Stimulated activated CD8-positive, alpha-beta memory T cell treated with anti-CD3 and anti-CD28 coated beads, Interleukin-15, amount 100 ng/mL, for 1 hour (primary cell): Measurements from ENCODE around the gene MACF1.

Experiments
- DNase-seq: peaks from one replicate; pipeline ENCODE4 v3.0.0-alpha.2; 2020; ENCODE audit warnings: low read depth

The MACF1 gene

DNA sequence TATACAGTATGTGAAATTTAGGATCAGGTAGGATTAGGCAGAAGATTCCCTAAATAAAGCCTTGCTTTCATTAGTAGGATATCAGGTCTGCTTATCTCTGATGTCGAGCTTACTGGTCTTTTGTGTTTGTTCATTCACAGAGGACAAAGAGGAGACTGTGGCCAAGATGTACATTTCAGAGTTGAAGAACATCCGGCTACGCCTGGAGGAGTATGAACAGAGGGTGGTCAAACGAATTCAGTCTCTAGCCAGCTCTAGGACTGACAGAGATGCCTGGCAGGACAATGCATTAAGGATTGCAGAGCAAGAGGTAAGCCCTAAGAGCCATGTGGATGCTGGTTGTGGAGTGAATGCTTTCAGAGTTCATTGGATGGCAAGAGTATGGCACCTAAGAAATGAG, 106.2 kb downstream of the MACF1 start:
- no peak for DNase-seq

- DNase-seq: no peak
These were observed 112.6 kb downstream of the MACF1 start for GRCh38 chr1:39317111-39317510.

DNA sequence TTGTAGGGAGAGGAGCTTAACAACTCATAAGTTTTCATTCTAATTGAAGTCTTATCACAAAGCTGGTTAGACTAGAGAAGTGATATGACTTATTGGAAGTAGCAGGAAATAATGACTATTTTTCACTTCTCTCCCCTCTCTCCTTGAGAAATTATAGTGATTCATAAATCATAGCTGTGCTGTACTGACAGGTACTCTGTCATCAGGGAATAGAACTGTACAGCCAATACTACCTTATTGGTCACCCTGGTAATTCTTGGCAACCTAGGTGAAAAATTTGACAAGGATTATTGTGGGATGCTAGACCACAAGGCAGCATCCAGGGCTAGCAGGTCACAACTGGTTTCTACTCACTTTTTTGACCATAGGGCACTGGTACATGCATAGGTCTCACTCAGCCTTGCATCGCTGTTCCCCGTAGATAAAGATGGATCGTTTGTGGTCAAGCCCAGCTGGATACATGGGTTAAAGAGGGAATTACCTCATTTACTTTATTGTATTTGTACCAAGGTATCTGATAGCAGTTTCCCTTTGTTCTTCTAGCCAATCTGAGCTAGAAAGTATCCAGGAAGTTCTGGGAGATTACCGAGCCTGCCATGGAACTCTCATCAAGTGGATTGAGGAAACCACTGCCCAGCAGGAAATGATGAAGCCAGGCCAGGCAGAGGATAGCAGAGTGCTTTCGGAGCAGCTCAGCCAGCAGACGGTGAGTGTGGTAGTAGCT, 113.6 kb downstream of the MACF1 start:
- no peak for DNase-seq

GRCh38 chr1:39321979-39322378, 117.5 kb downstream of the MACF1 start:
- DNase-seq: no peak

GRCh38 chr1:39322431-39322830, 117.9 kb downstream of the MACF1 start:
- DNase-seq: no peak

DNA sequence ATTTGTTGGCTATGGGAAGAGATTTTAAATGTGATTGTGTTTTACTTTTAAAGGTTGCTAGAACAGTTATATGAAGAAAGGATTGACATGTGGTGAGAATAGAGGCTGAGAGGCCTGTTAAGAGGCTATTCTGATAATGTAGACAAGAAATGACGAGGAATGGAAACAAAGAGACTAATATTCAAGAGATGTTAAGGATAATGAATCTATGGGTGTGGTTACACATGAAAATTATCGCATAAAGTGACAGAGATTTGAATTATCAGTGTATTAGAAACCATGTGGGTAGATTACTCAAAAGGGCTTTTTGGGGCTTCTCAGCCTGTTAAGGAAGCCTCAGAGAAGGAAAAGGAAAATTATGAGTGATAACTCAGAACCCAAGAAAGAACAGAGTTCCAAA, 120.4 kb downstream of the MACF1 start:
- no peak for DNase-seq

DNA sequence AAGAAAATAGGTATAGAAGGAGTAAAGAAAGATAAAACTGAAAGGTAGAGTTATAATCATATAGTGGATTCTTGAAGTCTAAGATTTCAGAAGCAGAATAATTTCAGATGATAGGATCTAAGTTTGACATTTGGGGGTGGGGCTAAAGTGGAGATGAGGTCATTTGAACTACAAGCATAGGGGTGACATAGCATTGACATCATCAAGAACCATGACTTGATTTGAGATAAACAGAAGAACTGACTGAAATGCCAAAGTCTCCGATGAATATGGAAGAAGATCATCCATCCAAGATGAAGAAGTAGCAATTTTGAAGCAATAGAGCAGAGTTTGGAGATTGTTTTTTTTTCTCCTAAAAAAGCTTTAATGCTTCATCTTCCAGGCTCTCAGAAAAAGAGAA, 122.3 kb downstream of the MACF1 start:
- DNase-seq: no peak

DNA sequence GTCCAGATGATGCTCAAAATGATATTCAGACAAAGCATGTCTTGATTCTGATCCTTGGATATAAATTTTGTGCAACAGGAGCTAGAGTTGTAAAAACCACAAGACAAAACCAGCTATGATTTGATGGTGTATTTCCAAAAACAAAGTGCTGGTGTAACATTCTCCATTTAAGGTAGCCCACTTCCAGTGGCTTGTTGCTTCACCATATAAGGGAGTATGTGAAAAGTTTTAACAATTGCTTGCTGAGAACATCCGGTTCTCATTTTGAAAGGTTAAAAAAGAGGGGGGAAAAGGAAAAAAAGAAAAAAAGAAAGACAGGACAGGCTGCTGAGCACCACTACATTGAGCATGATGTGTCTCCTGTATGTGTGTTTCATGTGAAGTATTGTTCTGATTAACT, 123.6 kb downstream of the MACF1 start:
- DNase-seq: no peak

DNA sequence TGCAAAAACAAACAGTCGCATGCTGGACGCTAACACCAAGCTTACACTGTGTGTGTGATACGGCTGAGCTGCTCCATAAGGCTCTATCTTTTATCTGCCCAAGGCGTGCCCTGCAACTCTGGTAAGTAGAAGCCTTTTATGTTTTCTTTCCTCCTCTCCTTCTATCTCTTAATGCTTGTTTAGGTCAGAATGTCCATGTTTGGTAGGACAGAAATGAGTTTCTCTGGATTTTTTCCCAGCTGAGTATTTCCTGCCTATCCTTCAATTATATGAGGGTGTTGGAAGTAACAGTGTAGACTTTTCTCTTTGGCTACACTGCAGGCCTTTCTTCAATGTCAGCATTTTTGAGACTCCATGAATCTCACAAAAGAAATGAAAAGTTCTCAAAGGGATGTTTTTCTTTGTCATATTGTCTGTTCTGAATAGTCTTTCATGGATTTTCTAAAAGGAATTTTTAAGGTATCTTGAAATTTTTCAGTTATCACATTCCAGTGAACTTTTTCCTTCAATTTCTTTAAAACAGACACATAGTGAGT, 124.2 kb downstream of the MACF1 start:
- DNase-seq: no peak

GRCh38 chr1:39331647-39332046, 127.2 kb downstream of the MACF1 start:
- DNase-seq: no peak

- no peak for DNase-seq
These were observed 127.8 kb downstream of the MACF1 start for GRCh38 chr1:39332291-39332690.

GRCh38 chr1:39332828-39333227, 128.3 kb downstream of the MACF1 start:
- no peak for DNase-seq

- no peak for DNase-seq
These were observed 128.8 kb downstream of the MACF1 start for GRCh38 chr1:39333296-39333695.

DNA sequence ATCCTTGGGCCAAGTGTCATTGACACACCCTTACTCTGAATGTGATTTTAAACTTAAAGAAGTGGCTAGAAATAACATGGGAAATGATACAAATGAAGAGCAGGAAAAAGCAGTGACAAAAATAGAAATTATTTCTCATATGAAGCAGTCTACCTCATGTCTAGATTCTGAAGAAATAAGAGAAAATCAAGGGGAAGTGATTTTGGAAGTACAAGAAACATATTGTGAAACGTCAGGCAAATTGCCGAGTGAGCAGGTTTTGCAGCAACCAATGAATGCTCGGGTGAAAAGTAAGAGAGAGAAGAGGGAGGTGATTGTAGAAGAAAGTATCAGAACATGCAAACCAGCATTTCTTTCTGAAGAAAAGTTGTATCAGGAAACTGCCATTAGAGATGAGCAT, 130.7 kb downstream of the MACF1 start:
- no peak for DNase-seq

- no peak for DNase-seq
These were observed 132.6 kb downstream of the MACF1 start for GRCh38 chr1:39337067-39337466.

DNA sequence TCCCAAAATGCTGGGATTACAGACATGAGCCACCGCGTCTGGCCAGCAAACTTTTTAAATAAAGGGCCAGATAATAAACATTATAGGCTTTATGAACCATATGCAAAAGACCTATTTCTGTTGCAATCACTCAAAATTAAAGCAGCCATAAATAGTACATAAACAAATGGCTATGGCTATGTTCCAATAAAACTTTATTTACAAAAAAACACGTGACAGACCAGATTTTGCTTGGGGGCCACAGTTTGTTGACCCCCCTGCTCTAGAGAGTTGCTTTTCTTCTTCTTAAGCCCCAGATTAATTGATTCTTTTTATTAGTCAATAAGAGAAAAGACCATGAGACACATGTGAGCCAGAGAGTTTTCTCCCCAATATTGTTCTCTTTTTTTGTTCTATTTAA, 138.3 kb downstream of the MACF1 start:
- DNase-seq: no peak

DNA sequence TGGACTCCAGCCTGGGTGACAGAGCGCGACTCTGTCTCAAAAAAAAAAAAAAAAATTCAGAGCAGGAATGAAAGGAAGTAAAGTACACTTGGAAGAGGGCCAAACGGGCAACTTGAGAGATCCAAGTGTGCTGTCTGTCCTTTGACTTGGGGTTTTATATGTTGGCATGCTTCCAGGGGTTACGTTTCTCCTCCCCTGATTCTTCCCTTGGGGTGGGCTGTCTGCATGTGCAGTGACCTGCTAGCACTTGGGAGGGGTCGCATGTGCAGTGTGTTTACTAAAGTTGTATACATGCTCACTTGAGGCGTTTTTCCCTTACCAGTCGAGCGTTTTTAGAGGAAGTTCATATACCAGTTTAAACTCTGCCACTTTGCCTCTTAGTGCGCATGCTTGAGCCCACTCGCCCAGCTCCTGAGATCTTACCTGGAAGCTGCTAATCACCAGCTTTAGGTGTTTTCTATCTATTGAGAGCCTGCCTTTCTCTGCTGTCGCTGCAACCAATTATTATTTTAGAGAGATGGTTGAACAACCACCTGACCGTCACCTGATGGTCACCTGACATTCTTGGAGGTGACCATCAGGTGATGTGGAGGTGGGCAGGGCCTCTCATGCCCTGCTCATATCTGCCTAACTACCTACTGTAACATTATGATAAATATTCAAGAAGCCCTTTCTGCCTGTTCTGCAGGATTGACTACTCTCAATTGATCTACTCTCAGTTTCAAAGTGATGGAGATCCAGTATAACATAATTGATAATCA, 140.1 kb downstream of the MACF1 start:
- DNase-seq: no peak

DNA sequence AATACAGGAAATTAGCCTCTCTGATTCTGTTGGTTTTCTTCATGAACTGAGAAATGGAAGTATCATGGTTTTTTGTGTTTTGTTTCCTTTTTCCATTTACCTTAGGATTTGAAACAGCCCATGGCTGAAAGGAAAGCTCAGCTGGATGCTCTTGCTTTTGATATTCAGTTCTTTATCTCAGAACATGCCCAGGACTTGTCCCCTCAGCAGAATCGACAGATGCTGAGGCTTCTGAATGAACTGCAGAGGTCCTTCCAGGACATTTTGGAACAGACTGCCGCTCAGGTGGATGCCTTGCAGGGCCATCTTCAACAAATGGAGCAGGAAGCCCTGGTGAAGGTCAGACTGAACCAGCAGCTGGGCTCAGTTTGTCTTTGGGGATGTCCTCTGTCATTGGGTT, 142.4 kb downstream of the MACF1 start:
- DNase-seq: no peak

DNA sequence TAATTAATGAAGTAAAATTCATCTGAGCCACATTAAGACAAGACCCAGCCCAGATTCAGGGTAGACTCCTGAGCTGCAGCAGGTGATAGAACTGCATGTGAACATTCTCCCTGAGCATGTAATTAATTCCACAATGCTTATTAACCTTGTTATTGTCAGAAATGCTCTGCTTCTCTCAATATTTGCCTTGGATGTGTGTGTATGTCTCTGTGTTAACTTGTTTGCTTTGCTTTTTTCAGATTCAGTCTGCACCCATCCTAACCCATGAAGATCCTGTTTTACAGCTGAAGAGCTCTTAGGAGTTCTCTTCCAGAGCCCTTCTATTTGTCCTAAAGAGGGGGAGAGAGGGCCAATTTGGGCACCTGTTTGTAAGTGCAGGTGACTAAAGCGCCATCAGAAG, 143.8 kb downstream of the MACF1 start:
- DNase-seq: no peak

GRCh38 chr1:39352881-39353280, 148.4 kb downstream of the MACF1 start:
- no peak for DNase-seq

DNA sequence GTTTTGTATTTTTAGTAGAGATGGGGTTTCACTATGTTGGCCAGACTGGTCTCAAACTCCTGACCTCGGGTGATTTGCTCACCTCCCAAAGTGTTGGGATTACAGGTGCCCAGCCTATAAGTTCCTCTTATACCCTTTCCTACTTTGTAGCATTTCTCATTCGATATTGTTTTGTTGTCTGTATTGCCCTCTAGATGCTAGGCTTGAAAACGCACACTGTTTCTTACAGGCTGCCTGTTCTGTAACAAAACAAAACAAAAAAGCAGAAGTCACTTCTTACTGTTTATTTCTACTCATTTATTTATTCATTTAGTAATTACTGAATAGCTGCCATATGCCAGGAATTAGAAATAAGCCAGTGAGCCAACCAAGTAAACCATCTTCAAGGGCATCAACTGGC, 150.1 kb downstream of the MACF1 start:
- DNase-seq: no peak

- no peak for DNase-seq
These were observed 154.0 kb downstream of the MACF1 start for GRCh38 chr1:39358491-39358890.

GRCh38 chr1:39359028-39359570, 154.6 kb downstream of the MACF1 start:
- no peak for DNase-seq
